ENCODE results near the gene TARM1.
"Not testable (repeated sequence)": the region's sequence is repeated elsewhere in the genome, so short reads cannot be mapped to it uniquely, and the experiment has no call there.

The TARM1 gene

DNA sequence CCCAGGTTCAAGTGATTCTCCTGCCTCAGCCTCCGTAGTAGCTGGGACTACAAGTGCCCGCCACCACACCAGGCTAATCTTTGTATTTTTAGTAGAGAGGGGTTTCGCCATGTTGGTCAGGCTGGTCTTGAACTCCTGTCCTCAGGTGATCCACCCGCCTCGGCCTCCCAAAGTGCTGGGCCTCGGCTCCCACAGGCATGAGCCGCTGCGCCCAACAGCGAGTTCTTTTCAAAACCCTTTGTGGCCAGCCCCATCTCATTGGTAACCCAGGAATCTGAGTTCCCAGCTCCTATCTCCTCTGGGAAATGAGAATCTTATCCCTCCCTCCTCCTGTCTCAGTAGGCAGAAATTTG is 18.7 kb upstream of the TARM1 start:
- in situ Hi-C loops (cut with MboI; ENCODE audit: low sequenced_read_pairs), result not testable (repeated sequence)

DNA sequence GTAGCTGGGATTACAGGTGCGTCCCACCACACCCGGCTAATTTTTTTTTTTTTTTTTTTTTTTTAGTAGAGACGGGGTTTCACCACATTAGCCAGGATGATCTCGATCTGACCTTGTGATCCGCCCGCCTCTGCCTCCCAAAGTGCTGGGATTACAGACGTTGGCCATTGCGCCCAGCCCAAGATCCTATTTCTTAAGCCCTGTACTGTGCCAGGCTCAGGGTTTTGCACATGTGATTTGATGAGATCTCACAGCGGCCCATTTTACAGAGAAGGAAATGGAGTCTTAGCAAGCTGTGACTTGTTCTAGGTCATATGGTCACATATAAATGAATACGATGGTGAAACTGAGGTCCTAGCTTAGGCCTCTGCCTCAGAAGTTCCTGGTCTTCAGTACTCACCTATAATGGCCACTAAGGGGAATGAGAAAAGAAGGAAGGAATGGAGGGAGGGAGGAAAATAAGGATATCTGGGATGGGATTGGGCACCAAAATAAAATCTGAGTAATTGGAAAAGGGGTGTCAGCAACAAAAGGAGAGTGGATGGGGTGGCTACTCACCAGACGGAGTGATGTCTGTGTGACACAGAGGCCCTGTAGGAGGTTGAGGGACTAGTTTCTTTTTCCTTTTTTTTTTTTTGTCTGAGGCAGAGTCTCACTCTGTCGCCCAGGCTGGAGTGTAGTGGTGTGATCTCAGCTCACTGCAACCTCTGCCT is 18.2 kb upstream of the TARM1 start:
- in situ Hi-C loops (cut with MboI; ENCODE audit: low sequenced_read_pairs), result no loop called here

DNA sequence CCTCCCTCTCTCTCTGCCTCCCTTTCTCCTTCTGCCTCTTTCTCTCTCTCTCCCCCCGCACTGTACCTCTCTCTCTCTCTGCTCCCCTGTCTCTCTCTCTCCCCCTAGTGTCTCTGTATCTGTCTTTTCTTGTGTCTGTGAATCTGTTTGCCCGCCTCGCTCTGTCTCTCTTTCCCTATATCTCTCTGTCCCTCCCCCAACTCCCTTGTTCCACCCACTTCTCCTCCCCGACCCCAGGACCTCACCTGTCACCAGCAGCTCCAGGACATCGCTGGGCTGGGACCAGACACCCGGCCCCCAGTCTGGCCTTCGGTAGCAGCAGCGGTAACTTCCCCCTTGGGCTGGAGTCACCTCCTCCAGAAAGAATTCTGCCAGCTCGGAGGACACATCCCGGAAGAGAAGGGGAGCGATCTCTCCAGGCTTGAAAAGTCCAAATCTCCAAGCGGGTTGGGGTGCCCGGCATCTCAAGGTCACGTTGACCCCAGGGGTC is 15.5 kb upstream of the TARM1 start:
- in situ Hi-C loops (cut with MboI; ENCODE audit: low sequenced_read_pairs), result no loop called here

DNA sequence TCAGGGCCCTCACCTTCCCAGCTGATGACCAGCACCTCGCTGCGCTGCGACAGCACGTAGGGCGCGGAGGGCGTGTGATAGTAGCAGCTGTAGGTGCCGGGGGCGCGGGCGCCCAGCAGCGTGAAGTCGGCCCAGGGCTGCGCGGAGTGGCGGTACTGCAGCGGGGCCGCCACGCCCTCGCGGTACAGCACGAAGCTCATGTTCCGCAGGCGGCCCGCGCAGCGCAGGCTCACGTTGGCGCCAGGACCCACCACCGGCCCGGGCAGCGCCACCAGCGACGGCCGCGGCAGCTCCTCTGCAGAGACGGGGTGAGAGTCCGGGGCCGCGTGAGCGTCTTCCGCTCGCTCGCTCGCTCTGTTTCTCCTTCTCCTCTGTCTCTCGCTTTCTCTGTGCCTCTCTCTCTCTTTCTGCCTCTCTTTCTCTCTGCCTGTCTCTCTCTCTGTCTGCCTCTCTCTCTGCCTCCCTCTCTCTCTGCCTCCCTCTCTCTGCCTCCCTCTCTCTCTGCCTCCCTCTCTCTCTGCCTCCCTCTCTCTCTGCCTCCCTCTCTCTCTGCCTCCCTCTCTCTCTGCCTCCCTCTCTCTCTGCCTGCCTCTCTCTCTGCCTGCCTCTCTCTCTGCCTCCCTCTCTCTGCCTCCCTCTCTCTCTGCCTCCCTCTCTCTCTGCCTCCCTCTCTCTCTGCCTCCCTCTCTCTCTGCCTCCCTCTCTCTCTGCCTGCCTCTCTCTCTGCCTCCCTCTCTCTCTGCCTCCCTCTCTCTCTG is 14.9 kb upstream of the TARM1 start:
- in situ Hi-C loops (cut with MboI; ENCODE audit: low sequenced_read_pairs), result not testable (repeated sequence)

DNA sequence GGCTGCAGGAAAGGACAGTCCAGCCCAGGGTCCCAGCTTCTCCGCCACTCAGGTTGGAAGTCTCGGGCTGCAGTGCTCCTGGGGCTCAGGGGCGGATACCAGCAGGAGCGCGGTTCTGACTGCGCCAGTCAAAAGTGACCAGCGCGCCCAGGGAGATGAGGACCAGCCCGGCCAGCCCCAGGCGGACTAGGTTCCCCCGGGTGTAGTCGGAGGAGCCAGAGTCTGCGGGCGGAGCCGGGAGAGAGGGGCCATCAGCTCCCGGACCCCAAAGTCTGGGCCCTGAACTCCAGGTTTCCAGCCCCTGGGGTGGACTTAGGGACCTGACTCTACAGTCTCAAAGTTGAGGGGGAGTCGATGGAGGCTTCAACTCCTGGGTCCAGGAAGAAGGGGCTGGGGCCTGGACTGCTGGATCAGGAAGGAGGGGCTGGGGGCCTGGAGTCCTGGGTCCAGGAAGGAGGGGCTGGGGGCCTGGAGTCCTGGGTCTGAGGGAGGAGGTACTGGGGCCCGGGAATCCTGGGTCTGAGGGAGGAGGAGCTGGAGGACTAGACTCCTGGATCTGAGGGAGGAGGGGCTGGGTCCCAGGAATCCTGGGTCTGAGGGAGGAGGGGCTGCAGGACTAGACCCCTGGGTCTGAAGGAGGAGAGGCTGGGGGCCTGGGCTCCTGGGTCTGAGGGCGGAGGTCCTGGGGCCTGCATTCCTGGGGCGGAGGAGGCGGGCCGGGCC is 14.1 kb upstream of the TARM1 start:
- in situ Hi-C loops (cut with MboI; ENCODE audit: low sequenced_read_pairs), result no loop called here

DNA sequence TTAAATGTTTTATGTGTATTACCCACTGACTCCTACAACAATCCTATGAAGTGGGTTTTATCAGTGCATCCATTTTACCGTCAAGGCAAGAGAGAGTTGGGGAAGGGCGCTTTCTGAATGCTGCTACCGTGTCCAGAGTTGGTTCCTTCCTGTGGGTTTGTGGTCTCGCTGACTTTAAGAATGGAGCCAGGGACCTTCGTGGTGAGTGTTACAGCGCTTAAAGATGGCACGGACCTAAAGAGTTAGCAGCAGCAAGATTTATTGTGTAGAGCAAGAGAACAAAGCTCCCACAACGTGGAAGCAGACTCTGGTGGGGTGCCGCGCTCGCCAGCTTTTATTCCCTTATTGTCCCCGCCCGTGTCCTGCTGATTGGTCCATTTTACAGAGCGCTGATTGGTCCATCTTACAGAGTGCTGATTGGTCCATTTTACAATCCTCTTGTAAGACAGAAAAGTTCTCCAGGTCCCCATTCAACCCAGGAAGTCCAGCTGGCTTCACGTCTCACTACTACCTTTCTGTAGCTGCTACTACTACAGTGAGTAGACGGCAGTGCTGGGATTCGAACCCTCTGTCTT is 13.3 kb upstream of the TARM1 start:
- in situ Hi-C loops (cut with MboI; ENCODE audit: low sequenced_read_pairs), result no loop called here

DNA sequence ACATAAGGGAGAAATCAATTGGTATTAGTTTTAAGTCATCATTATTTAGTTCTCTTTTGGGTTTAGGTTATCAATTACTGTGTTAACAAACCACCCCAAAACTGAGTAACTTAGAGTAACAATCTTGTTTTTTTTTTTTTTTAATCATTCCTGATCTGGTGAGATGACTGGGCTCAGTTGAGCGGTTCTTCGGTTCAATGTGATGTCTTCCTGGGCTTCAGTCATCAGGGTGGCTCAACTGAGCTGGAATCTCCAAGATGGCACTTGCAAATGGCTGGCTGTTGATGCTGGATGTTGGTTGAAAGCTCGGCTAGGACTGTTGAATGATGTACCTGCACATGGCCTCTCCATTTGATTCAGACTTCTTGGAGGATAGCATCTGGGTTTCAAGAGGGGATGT is 3.2 kb upstream of the TARM1 start:
- in situ Hi-C loops (cut with MboI; ENCODE audit: low sequenced_read_pairs), result no loop called here

DNA sequence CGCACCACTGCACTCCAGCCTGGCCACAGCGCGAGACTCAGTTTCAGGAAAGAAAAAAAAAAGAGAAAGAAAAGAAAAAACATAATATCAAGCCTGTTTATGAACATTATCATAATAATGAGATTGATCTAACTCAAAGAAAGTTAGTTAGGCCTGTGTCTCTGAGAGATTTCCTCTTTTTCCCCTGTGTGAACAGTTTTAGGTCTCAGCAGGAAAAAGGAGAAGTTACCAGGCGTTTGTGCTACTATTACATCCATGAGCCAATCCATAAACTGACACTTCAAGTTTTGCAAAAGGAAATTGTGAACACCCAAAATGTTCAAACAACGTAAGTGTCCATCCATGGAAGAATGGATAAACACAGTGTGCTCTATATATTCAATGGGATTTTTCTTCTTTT is 3.8 kb downstream of the TARM1 start:
- in situ Hi-C loops (cut with MboI; ENCODE audit: low sequenced_read_pairs), result no loop called here

DNA sequence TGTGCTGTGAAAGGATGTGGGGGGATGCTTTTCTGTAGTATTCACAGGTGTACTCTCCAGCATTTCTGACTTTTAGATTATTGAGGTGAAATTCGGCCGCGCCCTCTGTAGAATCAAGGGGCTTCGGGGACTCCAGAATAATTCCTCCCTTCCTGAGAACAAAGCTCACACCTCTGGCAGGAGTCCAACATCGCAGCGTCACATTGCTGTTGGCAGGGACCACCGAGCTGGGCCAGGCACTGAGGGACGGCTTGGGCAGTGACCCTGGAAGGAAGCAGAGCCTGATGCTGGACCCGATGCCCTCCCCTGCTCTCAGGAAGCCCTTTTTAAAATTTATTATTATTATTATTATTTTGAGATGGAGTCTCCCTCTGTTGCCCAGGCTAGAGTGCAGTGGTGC is 6.3 kb downstream of the TARM1 start:
- in situ Hi-C loops (cut with MboI; ENCODE audit: low sequenced_read_pairs), result no loop called here

DNA sequence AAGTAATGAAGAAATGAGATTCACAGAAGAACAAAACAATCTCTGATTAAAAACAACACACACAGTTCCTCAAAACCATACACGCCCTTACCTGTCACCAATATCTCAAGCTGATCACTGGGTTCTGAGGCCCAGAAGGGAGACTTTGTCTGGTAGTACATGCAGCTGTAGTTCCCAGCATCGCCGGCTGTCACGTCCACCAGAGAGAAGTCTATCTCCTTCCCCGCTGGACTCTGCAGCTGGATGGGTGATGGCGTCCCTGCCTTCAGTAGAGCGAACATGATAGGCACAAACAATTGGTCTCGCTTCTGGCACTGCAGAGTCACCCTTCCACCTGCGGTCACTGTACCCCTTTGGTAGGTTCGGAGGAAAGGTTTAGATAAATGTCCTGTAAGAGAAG is 7.3 kb downstream of the TARM1 start:
- in situ Hi-C loops (cut with MboI; ENCODE audit: low sequenced_read_pairs), result no loop called here

DNA sequence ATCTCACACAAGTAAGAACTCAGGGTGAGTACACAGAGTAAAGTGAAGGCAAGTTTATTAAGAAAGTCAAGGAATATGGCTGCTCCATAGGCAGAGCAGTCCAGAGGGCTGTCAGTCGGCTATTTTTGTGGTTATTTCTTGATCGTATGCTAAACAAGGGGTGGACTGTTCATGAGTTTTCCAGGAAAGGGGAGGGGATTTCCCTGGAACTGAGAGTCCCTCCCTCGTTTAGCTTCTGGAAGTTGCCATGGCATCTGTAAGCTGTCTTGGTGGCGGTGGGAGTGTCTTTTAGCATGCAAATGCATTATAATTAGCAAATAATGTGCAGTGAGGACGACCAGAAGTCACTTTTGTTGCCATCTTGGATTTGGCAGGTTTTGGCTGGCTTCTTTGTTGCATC is 11.7 kb downstream of the TARM1 start:
- in situ Hi-C loops (cut with MboI; ENCODE audit: low sequenced_read_pairs), result no loop called here

DNA sequence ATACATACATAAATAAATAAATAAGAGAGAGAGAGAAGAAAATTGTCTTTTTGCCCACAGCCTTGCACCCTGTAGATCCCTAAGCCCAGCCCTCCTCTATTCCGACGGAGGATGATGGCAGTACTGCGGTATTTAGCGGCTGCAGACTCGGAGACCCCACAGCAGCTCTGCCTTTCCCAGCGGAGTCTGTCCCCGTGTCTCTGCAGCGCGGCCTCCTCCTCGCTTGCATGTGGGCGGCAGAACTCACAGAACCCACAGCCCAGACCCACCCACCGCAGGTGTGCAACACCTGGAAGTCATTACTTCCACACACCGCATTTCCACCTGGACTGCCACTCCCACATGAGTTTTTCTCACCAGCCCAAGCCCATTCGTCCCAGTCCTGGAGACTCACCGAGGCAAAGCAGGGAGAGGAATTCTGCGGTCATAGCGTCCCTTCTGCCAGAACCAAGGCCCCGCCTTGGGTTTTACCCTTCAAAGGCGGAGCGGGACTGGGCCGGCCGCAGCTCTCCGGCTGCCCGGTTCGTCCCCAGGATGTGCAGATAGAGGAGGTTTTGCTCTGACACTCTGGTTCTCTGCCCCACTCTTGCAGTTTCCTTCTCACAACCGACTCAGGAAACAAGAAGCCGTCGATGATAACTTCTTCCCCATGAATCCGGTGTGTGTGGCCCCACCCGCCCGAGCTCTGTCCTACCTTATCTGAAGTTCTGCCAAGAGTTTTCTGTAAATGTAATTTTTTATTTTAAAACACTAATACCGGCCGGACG is 17.6 kb downstream of the TARM1 start, which contains the start of gene VSTM1:
Gene VSTM1 (minus strand): TSS at position 548 of the 767 bp plus-strand sequence. CDS start 120 bp downstream, at position 428.
- in situ Hi-C loops (cut with MboI; ENCODE audit: low sequenced_read_pairs), result no loop called here

DNA sequence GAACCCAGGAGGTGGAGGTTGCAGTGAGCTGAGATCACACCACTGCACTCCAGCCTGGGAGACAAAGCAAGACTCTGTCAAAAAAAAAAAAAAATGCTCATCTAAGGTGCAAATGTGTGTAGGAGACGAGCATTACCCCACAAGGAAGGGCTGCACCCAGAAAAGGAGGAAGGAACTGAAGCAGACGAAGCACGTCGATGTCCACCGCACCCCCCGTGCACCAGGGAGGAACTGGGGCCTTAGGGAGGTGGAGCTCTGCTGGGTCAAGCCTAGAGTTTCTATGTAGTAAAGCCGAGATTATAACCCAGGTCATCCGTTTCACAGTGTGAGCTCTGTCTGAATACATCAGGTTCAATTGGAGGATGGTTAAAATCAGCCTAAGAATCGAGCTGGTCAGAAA is 18.5 kb downstream of the TARM1 start:
- in situ Hi-C loops (cut with MboI; ENCODE audit: low sequenced_read_pairs), result no loop called here

DNA sequence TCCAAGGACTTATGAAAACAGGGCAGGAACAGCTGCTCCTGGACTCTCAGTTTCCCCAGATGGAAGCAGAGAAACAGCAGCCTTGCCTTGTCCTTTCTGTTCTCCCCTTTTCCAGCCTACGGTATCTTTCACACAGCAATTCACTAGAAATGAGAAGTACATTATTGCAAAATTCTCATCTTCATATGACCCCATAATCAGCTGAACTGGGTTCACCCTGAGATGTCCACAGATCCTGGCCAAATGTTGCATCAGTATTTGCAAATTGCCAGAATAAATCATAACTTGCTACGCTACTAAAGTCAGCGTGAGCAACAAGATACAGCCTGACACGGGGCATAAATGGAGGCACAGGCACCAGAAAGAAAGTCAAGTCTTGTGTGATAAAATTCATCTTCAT is 33.5 kb downstream of the TARM1 start:
- in situ Hi-C loops (cut with MboI; ENCODE audit: low sequenced_read_pairs), result no loop called here

DNA sequence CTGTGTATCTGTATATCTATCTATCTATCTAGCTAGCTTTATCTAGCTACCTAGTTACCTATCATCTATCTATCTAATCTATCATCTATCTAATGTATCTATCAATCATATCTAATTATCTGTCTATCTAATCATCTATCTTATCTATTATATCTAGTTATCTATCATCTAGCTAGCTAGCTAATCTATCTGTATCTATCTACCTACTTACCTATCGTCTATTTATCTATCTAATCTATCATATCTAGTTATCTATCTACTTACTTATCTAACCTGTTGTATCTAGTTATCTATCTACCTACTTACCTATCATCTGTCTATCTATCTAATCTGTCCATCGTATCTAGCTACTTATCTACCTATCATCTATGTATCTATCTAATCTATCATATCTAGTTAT is 35.4 kb downstream of the TARM1 start:
- in situ Hi-C loops (cut with MboI; ENCODE audit: low sequenced_read_pairs), result no loop called here

DNA sequence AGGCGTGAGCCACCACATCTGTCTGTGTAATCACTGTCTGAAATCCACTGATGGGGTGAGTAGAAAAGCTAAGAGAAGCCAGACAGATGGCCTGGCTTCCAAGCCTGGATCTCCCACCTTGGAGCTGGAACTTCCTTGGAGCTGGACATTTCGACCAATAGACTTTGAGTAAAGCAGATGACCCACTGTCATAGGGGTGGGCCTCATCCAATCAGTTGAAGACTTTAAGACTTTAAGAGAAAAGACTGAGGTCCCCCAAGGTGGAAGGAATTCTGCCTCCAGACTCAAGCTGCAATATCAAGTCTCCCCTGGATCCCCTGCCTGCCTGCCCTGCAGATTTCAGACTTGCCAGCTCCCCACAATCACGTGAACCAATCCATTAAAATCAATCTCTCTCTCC is 38.2 kb downstream of the TARM1 start:
- in situ Hi-C loops (cut with MboI; ENCODE audit: low sequenced_read_pairs), result no loop called here

DNA sequence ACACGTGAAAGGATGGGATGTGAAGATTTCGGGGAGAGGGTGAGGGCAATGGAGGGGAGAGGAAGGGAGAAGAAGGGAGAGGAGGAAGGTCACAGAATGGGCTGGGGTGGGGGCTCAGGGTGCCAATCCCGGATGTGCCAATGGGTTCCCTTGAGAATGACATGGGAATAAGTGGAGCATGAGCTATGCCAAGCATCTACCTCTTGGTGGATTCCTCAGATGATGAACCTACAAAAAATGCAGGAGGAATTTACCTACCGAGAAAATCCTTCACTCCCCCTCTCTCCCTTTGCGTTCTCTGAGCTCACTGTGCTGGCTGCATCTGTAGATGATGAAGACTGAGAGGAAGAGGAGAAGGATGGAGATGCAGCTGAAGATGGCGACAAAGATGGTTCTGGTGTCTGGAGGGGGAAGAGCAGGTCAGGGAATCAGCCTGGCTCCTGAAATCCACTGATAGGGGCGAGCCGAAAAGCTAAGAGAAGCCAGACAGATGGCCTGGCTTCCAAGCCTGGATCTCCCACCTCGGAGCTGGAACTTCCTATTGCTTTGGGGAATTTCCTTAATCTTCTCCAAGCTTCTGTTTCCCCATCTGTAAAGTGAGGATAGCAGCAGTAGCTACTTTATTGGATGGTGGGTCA is 39.1 kb downstream of the TARM1 start:
- in situ Hi-C loops (cut with MboI; ENCODE audit: low sequenced_read_pairs), result no loop called here

DNA sequence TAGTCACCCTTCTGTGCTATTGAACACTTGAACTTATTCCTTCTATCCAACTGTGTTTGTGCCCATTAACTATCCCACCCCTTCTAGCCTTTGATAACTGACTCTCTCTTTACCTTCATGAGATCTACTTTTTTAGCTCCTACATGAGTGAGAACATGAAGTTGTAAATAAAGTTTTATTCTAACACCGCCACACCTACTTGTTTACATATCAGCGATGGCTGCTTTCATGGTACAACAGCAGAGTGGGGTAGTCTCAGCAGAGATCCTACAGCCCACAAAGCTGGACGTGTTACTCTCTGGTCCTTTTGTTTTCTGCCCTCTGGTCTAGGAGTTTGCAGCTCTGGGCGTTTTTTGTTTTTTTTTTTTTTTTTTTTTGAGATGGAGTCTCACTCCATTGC is 41.2 kb downstream of the TARM1 start:
- in situ Hi-C loops (cut with MboI; ENCODE audit: low sequenced_read_pairs), result no loop called here

DNA sequence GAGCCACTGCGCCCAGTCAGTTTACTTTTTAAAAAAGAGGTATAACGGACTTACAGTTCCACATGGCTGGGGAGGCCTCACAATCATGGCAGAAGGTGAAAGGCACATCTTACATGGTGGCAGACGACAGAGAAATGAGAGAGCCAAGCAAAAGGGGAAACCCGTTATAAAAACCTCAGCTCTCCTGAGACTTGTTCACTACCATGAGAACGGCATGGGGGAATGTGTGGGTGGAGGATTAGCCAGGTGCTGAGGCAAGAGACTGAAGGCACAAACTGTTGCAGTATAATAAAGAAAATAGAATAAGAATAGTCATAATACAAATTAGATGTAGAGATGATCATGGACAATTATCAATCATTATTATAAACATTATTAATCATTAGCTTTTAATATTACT is 44.6 kb downstream of the TARM1 start:
- in situ Hi-C loops (cut with MboI; ENCODE audit: low sequenced_read_pairs), result not testable (repeated sequence)

Data from HL-60/S4 (cell line).